ENCODE results near the gene PPP2R5C.

- TF ChIP-seq, protein P1, sequence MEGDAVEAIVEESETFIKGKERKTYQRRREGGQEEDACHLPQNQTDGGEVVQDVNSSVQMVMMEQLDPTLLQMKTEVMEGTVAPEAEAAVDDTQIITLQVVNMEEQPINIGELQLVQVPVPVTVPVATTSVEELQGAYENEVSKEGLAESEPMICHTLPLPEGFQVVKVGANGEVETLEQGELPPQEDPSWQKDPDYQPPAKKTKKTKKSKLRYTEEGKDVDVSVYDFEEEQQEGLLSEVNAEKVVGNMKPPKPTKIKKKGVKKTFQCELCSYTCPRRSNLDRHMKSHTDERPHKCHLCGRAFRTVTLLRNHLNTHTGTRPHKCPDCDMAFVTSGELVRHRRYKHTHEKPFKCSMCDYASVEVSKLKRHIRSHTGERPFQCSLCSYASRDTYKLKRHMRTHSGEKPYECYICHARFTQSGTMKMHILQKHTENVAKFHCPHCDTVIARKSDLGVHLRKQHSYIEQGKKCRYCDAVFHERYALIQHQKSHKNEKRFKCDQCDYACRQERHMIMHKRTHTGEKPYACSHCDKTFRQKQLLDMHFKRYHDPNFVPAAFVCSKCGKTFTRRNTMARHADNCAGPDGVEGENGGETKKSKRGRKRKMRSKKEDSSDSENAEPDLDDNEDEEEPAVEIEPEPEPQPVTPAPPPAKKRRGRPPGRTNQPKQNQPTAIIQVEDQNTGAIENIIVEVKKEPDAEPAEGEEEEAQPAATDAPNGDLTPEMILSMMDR (IDR thresholded peaks at IDR 0.05; ENCODE audit: borderline replicate concordance, extremely low read depth, low read length, poor library complexity, severe bottlenecking) = no peak
- no peak for TF ChIP-seq EZH2 (IDR thresholded peaks at IDR 0.05; ENCODE audit: borderline replicate concordance, low read depth, low read length, severe bottlenecking)
Observed at GRCh38 chr14:101815994-101816393, 54.5 kb downstream of the PPP2R5C start.

All from DND-41 (cell line).